ENCODE measurements around the gene ACER3.

Gene ACER3

GRCh38 chr11:76863196-76863777, 2.6 kb downstream of the ACER3 start:
- no peaks in the 10 kb centered on the region for H3K9me3 ChIP-seq
- H3K27ac ChIP-seq, result no peak overlapping the region
- H3K36me3 ChIP-seq, result 0 out of 2 replicates have a peak, but pooled peaks cover 5% of the 10 kb centered on the region
- no peaks in the 10 kb centered on the region for H3K27me3 ChIP-seq
- no peak for TF ChIP-seq Cebpa-rat (IDR thresholded peaks at IDR 0.05)
- no peaks in the 10 kb centered on the region for H4K20me1 ChIP-seq
- H3K9ac ChIP-seq, result no peak overlapping the region
- peaks cover 20% of the 10 kb centered on the region for H3K4me1 ChIP-seq
- no peak overlapping the region for H3K4me2 ChIP-seq
- no peak overlapping the region for H3K4me3 ChIP-seq

DNA sequence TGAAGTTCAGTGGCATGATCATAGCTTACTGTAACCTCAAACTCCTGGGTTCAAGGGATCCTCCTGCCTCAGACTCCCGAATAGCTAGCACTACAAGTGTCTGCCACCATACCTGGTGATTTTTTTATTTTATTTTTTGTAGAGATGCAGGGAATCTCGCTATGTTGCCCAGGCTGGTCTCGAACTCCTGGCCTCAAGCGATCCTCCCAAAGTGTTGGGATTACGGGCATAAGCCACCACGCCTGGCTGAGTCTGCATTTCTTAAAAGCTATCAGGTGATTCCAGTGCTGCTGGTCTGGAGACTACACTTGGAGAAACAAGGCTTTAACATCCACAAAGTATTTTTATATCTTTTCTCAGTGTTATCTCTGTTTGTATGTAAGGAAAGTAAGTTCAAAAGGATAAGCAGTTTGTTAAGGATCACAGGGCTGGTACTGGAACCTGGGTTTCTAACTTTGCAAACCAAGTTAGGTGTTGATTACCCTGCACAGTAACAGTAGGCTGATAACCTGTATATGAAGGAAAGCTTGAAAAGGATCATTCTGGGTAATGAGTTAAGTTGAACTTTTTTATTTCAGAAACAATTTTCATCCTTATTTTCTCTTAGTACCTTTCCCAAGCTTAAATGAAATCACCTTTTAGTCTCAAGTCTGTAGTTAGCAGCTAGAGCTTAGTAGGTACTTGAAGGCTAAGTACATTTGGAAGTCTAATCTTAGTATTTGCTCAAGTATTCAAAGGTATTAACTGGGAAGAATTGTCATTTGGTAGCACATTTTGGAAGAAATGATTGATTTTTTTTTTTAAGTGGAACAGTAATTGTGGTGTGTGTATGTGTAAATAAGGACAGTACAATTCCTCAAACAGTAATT, 12.5 kb downstream of the ACER3 start:
- no peak overlapping the region for H3K9ac ChIP-seq
- no peak overlapping the region for H3K27ac ChIP-seq
- H3K27me3 ChIP-seq, result no peaks in the 10 kb centered on the region
- TF ChIP-seq Cebpa-rat (IDR thresholded peaks at IDR 0.05), result no peak
- H3K4me3 ChIP-seq, result no peak overlapping the region
- no peak overlapping the region for H3K4me2 ChIP-seq
- H3K9me3 ChIP-seq, result no peaks in the 10 kb centered on the region
- peaks cover 15% of the 10 kb centered on the region for H3K36me3 ChIP-seq
- H3K4me1 ChIP-seq, result no peaks in the 10 kb centered on the region
- H4K20me1 ChIP-seq, result no peaks in the 10 kb centered on the region

- no peak overlapping the region for H3K4me3 ChIP-seq
- H3K4me2 ChIP-seq, result no peak overlapping the region
- no peak overlapping the region for H3K27ac ChIP-seq
- no peaks in the 10 kb centered on the region for H3K4me1 ChIP-seq
- H3K36me3 ChIP-seq, result no peaks in the 10 kb centered on the region
- no peak overlapping the region for H3K9ac ChIP-seq
- no peaks in the 10 kb centered on the region; the same call in 1 of the 2 replicates for H4K20me1 ChIP-seq
- H3K9me3 ChIP-seq, result no peaks in the 10 kb centered on the region
- H3K27me3 ChIP-seq, result no peaks in the 10 kb centered on the region
- no peak for TF ChIP-seq Cebpa-rat (IDR thresholded peaks at IDR 0.05)
Observed at GRCh38 chr11:76878014-76878413, 17.3 kb downstream of the ACER3 start.

DNA sequence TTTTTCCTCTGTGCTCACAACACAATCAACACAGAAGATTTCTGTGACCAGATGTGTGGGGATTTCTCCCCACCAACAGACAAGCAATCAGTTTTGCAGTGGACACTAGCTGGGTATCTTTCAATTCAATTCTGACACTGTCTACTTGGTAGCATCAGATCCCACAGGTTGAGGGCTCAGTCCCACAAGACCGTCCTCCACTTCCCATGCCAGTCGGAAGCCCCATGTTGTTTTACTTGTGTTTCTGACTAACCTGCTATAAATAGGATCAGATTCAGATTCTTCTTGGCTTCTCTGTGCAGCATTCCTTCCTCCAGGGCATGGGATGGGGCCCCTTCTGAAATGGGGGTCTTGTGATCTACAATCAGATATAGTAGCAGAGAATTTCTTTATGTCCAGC, 19.6 kb downstream of the ACER3 start:
- H3K4me3 ChIP-seq, result no peak overlapping the region
- no peaks in the 10 kb centered on the region for H3K36me3 ChIP-seq
- no peak overlapping the region for H3K27ac ChIP-seq
- peaks cover 2% of the 10 kb centered on the region; the same call in 1 of the 2 replicates for H3K4me1 ChIP-seq
- H4K20me1 ChIP-seq, result no peaks in the 10 kb centered on the region; the same call in 1 of the 2 replicates
- no peaks in the 10 kb centered on the region for H3K9me3 ChIP-seq
- no peaks in the 10 kb centered on the region for H3K27me3 ChIP-seq
- H3K4me2 ChIP-seq, result no peak overlapping the region
- no peak for TF ChIP-seq Cebpa-rat (IDR thresholded peaks at IDR 0.05)
- H3K9ac ChIP-seq, result no peak overlapping the region

GRCh38 chr11:76880956-76881355, 20.2 kb downstream of the ACER3 start:
- H3K36me3 ChIP-seq, result no peaks in the 10 kb centered on the region
- no peak overlapping the region for H3K4me3 ChIP-seq
- H3K27me3 ChIP-seq, result no peaks in the 10 kb centered on the region
- TF ChIP-seq Cebpa-rat (IDR thresholded peaks at IDR 0.05), result no peak
- H3K4me1 ChIP-seq, result peaks cover 4% of the 10 kb centered on the region; the same call in 1 of the 2 replicates
- H3K27ac ChIP-seq, result no peak overlapping the region
- no peaks in the 10 kb centered on the region for H3K9me3 ChIP-seq
- no peaks in the 10 kb centered on the region; the same call in 1 of the 2 replicates for H4K20me1 ChIP-seq
- no peak overlapping the region for H3K4me2 ChIP-seq
- H3K9ac ChIP-seq, result no peak overlapping the region

DNA sequence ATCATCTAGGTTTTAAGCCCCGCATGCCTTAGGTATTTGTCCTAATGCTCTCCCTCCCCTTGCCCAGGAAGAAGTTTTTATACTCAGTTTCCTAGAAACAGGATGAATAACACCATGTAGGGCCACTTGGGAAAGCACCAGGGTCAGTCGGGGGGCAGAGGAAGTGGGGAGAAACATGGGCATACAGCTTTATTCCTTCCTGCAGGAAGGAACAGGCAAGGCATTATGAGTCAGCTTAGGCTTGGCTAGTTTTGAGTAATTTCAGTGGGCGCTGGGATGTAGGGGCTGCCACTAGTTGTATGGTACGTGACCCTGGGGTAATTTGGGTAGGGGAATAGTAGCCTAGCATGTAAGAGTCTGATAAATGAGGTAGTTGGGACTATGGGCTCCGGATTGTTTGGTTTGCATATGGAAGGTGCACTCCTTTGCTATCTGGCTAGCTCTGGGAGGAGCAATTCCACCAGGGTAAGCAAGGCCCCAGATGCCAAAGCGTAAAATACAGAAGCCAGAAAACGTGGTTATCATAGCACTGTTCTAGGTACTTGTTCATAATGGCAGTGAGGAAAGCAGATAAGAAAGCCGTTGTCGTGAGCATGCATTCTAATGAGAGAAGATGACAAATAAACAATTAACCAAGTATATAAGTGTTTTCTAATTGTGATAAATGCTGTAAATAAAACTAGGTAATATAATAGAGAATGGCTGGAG, 24.8 kb downstream of the ACER3 start:
- Histone ChIP-seq H3K27ac (no peak overlapping the region), H3K9me3 (no peaks in the 10 kb centered on the region), H3K4me3 (no peak overlapping the region), H3K36me3 (no peaks in the 10 kb centered on the region), H3K9ac (no peak overlapping the region), H3K4me1 (peaks cover 4% of the 10 kb centered on the region; the same call in 1 of the 2 replicates), H4K20me1 (no peaks in the 10 kb centered on the region; the same call in 1 of the 2 replicates), H3K4me2 (no peak overlapping the region), H3K27me3 (no peaks in the 10 kb centered on the region)
- no peak for TF ChIP-seq Cebpa-rat (IDR thresholded peaks at IDR 0.05)

DNA sequence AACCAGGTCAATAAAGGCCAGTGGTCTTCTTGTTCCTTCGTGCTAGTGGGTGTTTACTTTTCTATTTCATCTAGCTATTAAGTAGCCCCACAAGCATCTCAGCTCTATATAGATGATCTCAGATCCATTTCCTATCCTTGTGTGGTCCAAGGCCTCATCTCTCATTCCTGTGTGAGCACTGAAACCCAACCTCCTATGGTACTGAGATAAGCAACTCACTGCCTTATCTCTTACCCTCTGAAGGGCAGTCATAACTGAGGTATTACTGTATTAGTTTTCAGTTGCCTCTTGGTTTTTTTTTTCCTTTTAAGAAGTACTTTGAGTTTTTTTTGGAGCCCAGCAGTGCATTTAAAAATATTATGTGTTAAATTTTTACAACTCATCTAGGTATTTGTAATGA, 28.3 kb downstream of the ACER3 start:
- Histone ChIP-seq H3K4me1 (peaks cover 10% of the 10 kb centered on the region), H3K9me3 (no peaks in the 10 kb centered on the region), H3K27me3 (no peaks in the 10 kb centered on the region), H3K36me3 (no peaks in the 10 kb centered on the region), H3K9ac (no peak overlapping the region), H3K4me2 (no peak overlapping the region), H3K27ac (no peak overlapping the region), H4K20me1 (no peaks in the 10 kb centered on the region), H3K4me3 (no peak overlapping the region)
- no peak for TF ChIP-seq Cebpa-rat (IDR thresholded peaks at IDR 0.05)

DNA sequence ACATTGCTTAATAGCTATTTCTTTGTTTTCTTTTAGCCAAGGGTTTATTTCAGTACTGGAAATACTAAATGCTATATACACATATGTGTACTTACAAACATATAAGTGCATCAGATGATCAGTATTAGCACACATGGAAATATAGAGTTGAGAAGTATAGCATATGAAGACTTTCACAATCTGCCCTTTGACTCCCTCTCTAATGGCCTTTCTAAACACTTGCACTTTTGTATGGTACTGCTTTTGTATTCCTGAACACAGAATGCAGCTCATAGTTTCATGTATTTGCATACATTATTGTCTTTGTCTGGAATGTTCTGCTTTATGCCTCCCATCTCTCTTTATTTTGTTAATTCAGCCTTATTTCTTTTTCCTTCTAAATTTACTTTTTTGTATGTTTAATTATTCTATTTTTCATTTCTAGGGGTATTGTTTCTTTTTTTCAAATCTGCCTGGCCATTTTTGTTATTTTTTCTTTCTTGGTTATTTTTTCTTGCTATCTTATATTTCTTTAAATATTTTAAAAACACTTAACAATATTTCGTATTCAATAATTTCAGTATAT, 28.8 kb downstream of the ACER3 start:
- H3K9ac ChIP-seq, result no peak overlapping the region
- no peak overlapping the region for H3K4me2 ChIP-seq
- peaks cover 10% of the 10 kb centered on the region for H3K4me1 ChIP-seq
- no peaks in the 10 kb centered on the region for H3K36me3 ChIP-seq
- H3K4me3 ChIP-seq, result no peak overlapping the region
- no peak for TF ChIP-seq Cebpa-rat (IDR thresholded peaks at IDR 0.05)
- no peaks in the 10 kb centered on the region for H3K9me3 ChIP-seq
- H3K27me3 ChIP-seq, result no peaks in the 10 kb centered on the region
- no peaks in the 10 kb centered on the region for H4K20me1 ChIP-seq
- no peak overlapping the region for H3K27ac ChIP-seq

- no peak overlapping the region for H3K9ac ChIP-seq
- H3K4me1 ChIP-seq, result peaks cover 8% of the 10 kb centered on the region
- H3K4me3 ChIP-seq, result no peak overlapping the region
- H3K9me3 ChIP-seq, result no peaks in the 10 kb centered on the region
- H3K4me2 ChIP-seq, result no peak overlapping the region
- no peaks in the 10 kb centered on the region for H3K36me3 ChIP-seq
- H3K27ac ChIP-seq, result no peak overlapping the region
- H3K27me3 ChIP-seq, result no peaks in the 10 kb centered on the region
- H4K20me1 ChIP-seq, result no peaks in the 10 kb centered on the region
- TF ChIP-seq Cebpa-rat (IDR thresholded peaks at IDR 0.05), result no peak
Observed at GRCh38 chr11:76890329-76890728, 29.6 kb downstream of the ACER3 start.
